Activated T-cell treated with anti-CD3 and anti-CD28 coated beads, Interleukin-2, amount 50 U/mL, for 1 hour (primary cell): ENCODE measurements around the gene OR9G4.

Experiments used
- DNase-seq: peaks from one replicate; pipeline ENCODE4 v3.0.0-alpha.2; 2020

Gene OR9G4

GRCh38 chr11:56748597-56748996, at the start of gene OR9G4:
Gene OR9G4 (minus strand): TSS chr11:56748697. CDS start chr11:56743766, 4,931 bp downstream.
- no peak for DNase-seq

GRCh38 chr11:56783448-56784041, 35.0 kb upstream of the OR9G4 start:
- DNase-seq: no peak

GRCh38 chr11:56782167-56782847, 33.8 kb upstream of the OR9G4 start:
- DNase-seq: no peak

DNA sequence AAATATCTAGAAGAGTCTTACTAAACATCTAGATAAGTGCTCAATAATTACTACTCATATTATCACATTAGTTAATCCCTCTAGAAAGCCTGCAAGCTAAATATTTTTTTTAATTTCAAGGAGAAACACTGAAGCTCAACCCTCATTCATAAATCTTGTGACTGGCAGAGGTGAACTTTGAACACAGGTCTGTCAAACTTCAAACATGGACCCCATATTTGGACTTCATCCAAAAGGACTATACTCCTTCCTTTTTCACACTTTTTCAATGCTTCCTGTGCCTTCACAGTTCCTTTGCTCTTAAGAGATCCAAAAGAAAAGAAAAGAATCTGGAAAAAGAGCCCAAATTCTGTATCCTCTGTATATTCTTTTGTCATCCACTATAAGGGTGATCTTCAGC, 28.3 kb upstream of the OR9G4 start:
- no peak for DNase-seq

DNA sequence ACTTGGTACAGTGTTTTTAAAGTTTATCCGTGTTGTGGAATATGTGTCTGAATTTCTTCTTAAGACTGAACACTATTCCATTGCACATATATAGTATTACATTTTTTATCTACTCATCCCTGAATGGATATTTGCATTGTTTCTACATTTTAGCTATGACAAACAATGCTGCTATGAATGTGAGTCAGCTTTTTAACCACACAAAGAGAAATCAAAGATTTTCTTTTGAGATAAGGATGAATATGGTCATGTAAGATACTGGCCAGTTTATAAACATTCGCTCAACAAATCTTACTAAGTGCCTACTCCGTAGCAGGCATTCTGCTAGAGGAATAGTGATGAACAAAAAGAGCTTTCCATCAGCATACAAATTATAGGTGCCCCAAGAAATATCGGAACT, 16.5 kb upstream of the OR9G4 start:
- no peak for DNase-seq

GRCh38 chr11:56751480-56751879, 3.0 kb upstream of the OR9G4 start:
- no peak for DNase-seq

DNA sequence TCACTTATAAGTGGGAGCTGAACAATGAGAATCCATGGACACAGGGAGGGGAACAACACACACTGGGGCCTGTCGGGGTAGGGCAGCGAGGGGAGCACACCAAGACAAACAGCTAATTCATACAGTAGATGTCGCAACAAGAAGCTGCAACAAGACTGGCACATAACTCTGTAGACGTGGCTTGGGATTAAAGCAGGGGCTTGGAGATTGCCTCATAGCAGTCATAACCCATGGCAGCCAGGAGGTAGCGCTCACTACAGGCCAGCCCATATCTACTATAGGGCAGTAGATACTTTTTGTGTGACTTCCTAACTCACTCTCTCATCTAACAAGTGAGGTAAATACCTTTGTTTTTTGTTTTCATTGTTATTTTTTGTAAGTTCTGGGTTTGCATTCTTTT, 1.7 kb upstream of the OR9G4 start:
- no peak for DNase-seq

- no peak for DNase-seq
Measured at GRCh38 chr11:56740886-56741285, 7.6 kb downstream of the OR9G4 start.

- no peak for DNase-seq
Measured at GRCh38 chr11:56740107-56740506, 8.4 kb downstream of the OR9G4 start.

DNA sequence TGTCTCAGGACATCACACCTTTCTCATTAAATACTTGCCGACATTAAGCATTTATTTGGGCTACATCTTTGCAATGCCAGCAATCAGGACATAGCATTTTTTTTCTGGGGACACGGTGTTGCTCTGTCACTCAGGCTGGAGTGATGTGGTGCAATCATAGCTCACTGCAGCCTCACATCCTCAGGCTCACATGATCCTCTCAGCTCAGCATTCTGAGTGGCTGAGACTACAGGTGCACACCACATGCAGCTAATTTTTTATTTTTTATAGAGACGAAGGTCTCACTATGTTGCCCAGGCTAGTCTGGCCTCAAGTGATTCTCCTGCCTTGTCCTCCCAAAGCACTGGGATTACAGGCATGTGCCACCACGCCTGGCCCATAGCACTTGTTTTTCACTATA, 28.0 kb downstream of the OR9G4 start:
- DNase-seq: no peak

DNA sequence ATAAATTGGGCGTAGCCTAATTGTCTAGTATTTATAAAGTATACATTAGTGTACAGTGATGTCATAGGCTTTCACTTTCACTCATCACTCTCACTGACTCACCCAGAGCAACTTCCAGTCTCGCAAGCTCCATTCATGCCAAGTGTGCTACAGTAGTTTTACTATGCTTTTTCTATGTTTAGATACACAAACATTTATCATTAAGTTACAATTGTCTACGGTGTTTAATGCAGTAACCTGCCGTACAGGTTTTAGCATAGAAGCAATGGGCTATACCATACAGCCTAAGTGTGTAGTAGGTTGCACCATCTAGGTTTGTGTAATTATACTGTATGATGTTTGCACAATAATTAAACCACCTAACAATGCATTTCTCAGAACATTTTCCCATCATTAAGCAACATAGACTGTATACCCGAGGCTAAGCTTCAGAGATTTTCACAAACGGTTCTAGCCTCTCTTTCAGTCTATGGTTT, 32.1 kb downstream of the OR9G4 start:
- DNase-seq: no peak

GRCh38 chr11:56714206-56714605, 34.3 kb downstream of the OR9G4 start:
- DNase-seq: no peak

DNA sequence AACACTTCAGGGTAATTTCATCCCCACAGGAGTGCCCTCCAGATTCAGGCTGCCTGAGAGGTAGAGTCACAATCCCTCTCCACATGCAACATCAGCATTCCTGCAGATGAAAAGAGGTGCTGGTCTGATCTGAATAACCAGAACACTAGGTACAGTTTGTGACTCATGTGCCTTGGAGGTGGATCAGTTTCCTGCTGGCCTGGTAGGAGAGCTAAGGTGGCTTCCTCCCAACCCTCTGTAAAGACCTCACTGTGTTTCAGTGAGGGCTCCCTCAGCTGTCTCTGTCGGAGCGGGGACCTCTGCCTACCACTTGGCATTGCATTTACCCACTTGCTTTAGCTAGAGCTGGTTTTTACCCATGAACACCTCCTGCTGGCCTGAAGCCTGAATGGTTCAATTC, 42.0 kb downstream of the OR9G4 start:
- no peak for DNase-seq

- no peak for DNase-seq
Measured at GRCh38 chr11:56705784-56706396, 42.6 kb downstream of the OR9G4 start.

- no peak for DNase-seq
Measured at GRCh38 chr11:56700914-56701485, 47.5 kb downstream of the OR9G4 start.

DNA sequence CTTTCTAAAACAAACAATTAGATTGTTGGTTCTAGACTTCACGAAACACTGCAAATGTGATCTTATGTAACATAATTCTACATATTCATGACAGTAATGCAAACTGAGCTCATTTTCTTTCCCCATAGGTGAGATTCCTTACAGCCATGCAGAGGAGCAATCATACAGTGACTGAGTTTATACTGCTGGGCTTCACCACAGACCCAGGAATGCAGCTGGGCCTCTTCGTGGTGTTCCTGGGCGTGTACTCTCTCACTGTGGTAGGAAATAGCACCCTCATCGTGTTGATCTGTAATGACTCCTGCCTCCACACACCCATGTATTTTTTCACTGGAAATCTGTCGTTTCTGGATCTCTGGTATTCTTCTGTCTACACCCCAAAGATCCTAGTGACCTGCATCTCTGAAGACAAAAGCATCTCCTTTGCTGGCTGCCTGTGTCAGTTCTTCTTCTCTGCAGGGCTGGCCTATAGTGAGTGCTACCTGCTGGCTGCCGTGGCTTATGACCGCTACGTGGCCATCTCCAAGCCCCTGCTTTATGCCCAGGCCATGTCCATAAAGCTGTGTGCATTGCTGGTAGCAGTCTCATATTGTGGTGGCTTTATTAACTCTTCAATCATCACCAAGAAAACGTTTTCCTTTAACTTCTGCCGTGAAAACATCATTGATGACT, 48.1 kb downstream of the OR9G4 start:
- no peak for DNase-seq

- no peak for DNase-seq
Measured at GRCh38 chr11:56698795-56699194, 49.7 kb downstream of the OR9G4 start, which contains the start of gene OR9G1. Gene OR9G1 (plus strand): TSS chr11:56699095. CDS start chr11:56700388, 1,293 bp downstream.

- no peak for DNase-seq
Measured at GRCh38 chr11:56693428-56693827, 55.1 kb downstream of the OR9G4 start.
